Skeletal muscle cell (primary cell): ENCODE results near the gene SMIM29.

Experiments
- DNase-seq: peaks from one replicate; pipeline ENCODE4 v3.0.0-alpha.2; 2010; ENCODE audit warnings: low read depth
- H3K4me3 ChIP-seq: 2 replicates; pipeline ENCODE4 v1.5.1; 2011; ENCODE audit warnings: low read depth, mild to moderate bottlenecking, control low read depth, low read length, moderate library complexity

Gene SMIM29

DNA sequence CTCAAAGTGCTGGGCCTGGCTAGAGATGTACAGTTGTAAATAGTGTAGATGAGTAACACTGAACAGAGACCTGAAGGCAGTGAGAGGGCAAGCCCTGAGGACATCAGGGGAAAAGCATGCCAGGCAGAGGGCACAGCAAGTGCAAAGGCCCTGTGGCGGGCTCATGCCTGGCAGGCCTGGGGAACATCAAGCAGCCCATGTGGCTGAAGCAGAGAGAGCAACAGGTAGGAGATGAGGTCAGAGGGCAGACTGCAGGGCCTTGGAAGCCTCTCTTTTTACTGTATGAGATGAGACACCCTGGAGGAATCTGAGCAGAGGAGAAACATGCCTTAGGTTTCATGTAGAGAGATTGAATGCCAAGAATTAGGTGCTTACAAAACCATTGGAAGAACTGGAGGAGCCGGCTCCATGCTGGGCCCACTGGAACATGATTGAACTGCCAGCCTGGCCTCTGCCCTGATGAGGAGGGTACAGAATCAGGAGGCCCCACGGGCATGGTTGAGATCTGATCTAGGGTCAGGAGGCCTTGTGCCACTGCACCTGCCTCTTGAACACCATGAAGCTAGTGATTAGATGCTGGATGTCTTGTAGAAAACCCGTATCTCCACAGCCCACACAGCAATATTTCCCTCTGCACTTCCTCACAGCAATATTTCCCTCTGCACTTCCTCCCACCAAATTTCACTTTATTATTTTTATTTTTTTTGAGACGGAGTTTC, 18.0 kb downstream of the SMIM29 start:
- H3K4me3 ChIP-seq = no peak overlapping the region
- DNase-seq = no peak

DNA sequence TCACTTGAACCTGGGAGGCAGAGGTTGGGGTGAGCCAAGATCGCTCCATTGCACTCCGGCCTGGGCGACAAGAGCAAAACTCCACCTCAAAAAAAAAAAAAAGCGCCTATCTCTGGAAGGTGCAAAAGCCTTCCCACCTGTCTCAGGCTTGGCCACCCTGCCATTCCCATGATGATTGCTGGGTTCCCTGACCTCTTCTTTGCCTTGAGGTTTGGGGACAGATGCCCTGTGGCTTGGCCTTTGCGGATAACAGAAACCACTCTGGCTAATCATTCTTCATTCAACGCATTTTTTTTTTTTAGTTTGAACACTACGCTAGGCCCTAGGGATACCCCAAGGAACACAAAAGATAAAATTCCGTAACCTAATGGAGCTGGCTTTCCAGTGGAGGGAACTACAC, 18.9 kb downstream of the SMIM29 start:
- DNase-seq = no peak
- no peak overlapping the region for H3K4me3 ChIP-seq

DNA sequence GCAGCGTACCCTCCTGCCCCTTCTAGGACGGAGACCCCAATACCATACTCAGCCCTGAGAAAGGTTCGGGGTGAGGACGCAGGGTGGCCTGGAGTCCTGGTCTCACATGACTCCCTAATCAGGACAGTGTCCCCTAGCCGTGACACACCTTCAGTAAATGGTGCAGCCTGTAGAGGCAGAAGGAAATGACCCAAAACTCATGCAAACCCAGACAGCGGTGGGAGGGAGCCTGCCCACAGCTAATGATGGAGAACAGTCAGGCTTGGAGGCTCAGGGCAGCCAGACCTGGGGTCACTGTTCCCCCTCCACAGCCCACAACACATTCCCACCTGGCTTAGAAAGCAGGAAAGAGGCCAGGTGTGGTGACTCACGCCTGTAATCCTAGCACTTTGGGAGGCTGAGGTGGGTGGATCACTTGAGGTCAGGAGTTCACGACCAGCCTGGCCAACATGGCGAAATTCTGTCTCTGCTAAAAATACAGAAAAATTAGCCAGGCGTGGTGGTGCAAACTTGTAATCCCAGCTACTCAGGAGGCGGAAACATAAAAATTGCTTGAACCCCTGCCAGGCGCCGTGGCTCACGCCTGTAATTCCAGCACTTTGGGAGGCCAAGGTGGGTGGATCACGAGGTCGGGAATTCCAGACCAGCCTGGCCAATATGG, 20.9 kb downstream of the SMIM29 start:
- no peak overlapping the region for H3K4me3 ChIP-seq
- no peak for DNase-seq

DNA sequence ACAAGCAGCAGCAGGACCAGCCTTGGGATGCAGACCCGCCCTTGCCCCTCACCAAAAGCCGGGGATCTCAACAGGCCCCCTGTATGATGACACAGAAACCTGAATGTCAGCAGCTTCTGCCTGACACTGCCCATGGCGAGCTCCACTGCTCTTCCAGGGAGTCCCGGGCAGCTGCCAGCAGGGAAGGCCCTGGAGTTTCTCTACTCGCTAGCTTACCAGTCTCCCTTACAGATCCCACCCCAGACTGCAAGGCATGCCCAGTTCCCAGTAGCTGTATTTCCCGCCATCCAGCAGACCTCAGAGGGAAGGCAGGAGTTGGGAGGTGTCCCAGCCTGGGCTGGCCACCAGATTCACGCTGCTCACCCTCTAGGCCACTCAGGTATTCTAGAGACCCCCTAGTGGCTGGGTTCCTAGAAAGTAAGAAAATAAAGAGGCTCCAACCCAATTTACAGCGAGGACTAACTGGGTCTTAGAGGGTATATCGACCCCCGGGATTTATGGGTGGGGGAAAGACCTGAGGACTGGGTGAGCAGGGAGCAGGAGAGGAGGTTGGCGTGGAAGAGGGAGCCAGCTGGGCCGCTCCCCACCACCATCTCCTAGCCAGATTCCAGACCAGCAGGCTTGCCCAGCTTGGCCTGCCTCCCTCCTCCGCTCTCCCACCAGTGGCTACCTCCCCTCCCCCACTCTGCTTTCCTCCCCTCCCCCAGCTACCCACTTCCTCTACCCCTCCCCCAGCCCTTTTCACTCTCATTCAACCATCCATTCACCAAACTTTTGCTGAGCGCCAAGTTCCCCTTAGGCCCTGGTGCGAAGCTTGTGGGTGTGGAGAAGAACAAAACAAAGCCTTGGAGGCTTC, 21.8 kb downstream of the SMIM29 start:
- no peak overlapping the region for H3K4me3 ChIP-seq
- no peak for DNase-seq

DNA sequence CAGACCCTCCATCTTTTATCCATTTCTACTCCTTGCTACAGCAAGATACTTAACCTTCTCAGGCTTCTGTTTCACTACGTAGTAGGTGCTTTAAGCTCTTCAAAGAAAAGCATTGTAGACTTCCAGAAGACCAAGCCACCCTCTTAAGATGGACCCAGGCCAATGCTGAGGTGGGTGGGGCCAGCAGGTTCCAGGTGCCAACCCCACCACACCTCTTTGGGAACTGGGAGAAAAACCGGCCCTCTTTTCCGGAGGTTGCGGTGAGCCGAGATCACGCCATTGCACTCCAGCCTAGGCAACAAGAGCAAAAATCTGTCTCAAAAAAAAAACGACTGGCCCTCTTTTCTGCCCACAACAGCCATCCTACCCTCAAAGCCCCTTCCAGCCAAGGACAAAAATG, 22.7 kb downstream of the SMIM29 start:
- H3K4me3 ChIP-seq = no peak overlapping the region
- no peak for DNase-seq

GRCh38 chr6:34225551-34225950, 23.3 kb downstream of the SMIM29 start:
- DNase-seq = no peak
- H3K4me3 ChIP-seq = no peak overlapping the region

DNA sequence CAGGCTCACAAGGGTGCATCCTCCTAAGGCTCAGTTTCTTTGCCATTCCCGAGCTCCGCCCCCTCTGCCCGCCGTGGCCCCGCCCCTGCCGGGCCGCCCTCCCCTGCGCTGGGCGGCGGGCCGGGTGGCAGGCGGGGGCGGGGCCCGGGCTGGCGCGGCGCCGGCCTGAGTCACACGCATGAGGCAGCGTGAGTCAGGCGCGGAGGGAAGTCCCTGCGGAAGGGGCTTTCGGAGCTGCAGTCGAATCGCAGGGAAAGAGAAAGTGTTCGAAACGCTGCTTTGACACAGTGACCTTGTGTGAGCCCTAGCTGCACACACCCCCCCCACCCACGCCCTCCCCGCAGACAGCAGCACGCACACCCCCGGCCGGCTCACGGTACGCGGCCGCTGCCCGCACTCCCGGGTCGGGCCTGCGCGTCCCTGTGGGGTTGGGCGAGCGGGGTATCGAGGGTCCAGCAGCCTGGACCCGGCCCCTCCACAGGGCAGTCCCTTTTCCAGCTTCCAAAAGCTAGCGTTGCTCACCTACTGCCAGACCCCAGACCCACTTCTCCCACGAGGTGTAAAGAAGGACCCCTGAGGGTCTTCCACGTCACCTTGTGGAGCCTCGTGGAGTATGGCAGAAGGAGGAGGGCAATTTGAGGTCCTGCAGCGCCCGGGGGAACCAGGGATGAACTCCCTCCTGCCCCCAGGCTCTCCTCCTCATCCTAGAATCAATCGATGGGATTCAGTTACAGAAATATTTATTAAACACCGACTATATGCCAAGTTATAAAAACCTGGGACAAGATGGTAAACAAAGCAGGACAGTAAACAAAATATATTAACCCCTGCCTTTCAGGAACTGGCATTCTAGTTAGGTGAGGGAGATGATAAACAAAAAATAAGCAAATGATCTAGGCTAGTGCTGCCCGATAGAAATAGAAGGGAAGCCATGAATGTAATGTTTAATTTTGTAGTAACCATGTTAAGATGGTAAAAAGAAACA, 24.6 kb downstream of the SMIM29 start:
- H3K4me3 ChIP-seq = peak overlapping the region; percentile 49

DNA sequence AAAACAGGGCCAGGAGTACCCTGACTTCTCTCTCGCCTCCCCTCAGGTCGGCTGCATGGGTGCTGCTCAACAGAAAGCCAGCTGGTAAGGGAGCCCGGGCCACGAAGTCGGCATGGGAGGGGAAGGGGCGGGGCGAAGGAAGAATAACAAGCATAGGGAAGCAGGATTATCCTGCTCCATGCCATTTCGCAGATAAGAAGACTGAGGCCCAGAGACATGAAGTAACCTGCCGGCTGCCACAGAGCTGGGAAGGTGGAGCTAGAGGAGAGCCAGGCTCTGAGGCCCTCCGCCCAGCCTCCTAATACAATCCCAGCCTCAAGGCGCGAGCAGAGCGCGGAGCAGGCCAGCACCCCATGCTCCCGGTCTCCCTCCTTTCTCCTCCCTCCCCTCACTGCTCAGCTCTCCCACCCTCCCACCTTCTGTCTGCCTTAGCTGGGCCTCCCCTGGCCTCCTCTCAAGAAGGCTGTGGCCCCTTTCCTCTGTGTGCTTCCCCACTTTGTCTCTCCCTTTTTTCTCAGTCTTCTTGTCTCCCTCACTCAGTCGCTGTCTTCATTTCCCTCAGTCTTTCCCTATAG, 25.3 kb downstream of the SMIM29 start:
- DNase-seq = no peak
- peak overlapping the region; percentile 26 for H3K4me3 ChIP-seq

More for the DNA sequence above, 24.6 kb downstream of the SMIM29 start:
- peak; percentile 81 for DNase-seq

GRCh38 chr6:34218691-34219090, 30.1 kb downstream of the SMIM29 start:
- DNase-seq = no peak
- H3K4me3 ChIP-seq = no peak overlapping the region

DNA sequence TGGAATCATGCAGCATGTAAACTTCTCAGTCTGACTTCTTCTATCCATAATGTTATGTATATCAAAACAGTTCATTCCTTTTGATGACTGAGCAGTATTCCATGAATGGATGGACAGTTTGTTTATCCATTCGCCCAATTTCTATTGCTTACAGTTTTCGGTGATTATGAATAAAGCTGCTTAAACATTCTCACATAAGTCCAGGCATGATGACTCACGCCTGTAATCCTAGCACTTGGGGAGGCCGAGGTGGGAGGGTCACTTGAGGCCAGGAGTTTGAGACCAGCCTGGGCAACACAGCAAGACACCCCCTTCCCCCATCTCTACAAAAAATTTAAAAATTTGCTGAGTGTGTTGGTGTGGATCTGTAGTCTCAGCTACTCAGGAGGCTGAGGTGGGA, 35.0 kb downstream of the SMIM29 start:
- H3K4me3 ChIP-seq = no peak overlapping the region
- no peak for DNase-seq

DNA sequence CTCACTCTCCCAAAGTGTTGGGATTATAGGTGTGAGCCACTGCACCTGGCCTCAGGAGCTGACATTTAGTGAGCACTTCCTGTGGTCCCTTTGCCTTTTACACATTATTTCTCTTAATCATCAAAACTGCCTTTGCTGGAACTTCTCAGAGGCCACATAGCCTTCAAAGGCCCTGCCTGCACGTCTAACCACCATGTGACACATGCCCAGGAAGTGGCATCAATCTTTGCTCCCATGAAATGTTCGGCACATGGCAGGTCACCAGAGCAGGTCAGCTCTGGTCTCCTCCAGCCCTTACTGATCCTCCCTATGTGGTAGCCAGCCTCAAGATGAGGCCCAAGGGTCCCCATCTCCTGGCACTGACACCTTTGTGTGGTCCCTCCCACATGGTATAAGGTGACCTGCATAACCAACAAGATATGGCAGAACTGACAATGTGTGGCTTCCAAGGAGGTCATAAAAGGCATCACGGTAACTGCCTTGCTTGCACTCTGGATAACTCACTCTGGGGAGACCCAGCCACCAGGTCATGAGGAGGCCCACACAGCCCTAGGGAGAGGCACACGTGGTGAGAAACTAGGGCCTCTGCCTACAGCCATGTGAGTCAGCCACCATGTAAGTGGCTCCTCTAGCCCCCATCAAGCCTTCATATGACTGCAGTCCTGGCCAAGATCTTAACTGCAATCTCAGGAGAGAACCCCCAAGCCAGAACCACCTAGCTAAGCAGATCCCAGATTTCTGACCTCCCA, 40.9 kb downstream of the SMIM29 start:
- no peak for DNase-seq

GRCh38 chr6:34206726-34207125, 42.1 kb downstream of the SMIM29 start:
- H3K4me3 ChIP-seq = no peak overlapping the region
- DNase-seq = no peak

More for the DNA sequence above, 40.9 kb downstream of the SMIM29 start:
- no peak overlapping the region for H3K4me3 ChIP-seq

DNA sequence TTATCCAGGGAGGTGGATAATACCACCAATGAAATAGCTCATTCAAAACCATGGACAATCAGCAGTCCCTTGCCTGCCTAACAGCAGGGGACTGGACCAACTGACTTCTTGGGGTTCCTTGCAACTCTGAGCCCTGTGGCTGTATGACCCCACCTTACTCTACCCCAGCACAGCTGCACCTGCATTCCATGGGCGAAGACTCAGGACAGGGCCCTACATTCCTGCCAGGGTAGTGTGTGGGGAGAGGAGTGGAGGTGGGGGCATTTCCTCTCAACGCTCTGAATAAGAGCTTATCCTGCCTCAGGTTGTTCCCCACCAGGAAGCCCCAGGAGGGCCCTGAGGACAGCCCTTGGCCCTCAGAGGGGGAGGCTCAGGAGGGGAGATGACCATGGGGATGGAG, 42.9 kb downstream of the SMIM29 start:
- no peak for DNase-seq
- no peak overlapping the region for H3K4me3 ChIP-seq

GRCh38 chr6:34205466-34205865, 43.3 kb downstream of the SMIM29 start:
- no peak for DNase-seq

DNA sequence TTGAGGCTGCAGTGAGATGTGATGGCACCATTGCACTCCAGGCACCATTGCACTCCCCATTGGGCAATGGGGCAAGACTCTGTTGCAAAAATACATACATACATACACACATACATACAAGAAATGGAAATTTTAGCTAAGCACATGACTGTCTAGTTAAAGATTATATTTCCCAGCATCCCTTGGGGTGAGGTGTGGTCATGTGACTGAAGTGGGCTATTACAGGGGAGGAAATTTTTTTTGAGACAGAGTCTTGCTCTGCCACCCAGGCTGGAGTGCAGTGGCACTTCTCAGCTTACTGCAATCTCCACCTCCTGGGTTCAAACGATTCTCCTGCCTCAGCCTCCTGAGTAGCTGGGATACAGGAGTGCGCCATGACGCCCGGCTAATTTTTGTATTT, 44.1 kb downstream of the SMIM29 start:
- DNase-seq = no peak
- no peak overlapping the region for H3K4me3 ChIP-seq

More at GRCh38 chr6:34205466-34205865, 43.3 kb downstream of the SMIM29 start:
- H3K4me3 ChIP-seq = no peak overlapping the region

DNA sequence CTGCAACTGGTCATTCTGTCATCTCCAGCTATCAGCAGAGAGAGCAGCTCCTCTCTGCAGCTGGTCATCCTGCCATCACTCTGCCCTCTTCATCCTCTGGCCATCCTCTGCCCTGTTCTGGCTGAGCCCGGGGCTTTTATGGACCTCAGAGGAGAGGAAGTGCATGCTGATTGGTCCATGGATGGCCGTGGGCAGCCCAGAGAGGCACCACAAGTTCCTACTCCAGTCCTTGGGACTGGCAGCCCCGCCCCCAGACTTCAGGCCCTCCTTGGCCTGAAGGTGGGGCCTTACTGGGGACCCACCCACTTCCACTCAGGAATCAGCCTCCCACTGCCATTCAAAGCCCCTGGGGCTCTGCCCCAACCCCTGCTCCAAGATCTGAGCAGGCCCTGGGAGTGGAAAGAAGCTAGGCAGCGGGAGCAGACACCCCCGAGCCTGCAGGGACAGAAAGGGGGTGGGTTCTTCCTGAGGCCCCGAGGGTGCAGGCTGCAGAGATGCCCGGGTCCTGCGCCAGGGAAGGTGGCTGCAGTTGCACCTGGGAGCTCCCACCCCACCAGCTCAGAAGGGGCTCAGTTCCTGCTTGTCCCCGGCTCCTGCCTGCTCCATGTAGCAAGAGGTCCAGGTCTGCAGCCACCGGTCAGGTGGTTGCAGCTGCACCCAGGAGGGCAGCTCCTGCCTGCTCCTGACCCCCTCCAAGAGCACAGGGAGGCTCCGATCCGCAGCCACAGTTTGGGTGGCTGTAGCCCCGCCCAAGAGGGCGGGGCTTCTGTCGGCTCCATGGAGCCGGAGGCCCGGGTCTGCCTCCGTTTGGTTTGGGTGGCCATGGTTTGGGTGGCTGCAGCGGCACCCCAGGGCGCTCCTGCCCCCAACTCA, 46.2 kb downstream of the SMIM29 start:
- H3K4me3 ChIP-seq = no peak overlapping the region
- no peak for DNase-seq

DNA sequence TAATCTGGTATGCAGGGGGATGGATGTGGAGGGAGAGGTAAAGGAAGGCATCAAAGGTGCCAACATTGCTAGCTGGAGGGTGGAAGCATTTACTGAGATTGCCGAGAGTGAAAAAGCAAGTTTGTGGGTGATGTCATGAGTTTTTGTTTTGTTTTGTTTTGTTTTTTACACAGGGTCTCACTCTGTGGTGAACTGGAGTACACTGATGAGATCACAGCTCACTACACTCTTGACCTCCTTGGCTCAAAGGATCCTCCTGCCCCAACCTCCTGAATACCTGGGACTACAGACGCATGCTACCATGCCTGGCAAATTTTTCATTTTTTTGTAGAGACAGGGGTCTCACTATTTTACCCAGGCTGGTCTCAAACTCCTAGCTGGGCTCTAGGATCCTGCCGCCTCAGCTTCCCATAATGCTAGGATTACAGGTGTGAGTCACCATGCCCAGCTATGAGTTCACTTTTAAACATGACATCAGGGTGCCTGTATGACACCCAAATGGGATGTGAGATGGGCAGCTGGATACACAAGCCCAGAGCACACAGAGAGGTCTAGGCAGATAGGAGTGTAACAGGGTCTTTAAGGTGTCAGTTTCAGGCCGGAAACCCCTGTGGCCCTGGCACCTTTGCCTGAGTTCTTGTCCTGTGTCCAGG, 47.2 kb downstream of the SMIM29 start:
- no peak overlapping the region for H3K4me3 ChIP-seq
- no peak for DNase-seq
